ENCODE results near the gene ZFAND2A.

- TF ChIP-seq, protein P1, sequence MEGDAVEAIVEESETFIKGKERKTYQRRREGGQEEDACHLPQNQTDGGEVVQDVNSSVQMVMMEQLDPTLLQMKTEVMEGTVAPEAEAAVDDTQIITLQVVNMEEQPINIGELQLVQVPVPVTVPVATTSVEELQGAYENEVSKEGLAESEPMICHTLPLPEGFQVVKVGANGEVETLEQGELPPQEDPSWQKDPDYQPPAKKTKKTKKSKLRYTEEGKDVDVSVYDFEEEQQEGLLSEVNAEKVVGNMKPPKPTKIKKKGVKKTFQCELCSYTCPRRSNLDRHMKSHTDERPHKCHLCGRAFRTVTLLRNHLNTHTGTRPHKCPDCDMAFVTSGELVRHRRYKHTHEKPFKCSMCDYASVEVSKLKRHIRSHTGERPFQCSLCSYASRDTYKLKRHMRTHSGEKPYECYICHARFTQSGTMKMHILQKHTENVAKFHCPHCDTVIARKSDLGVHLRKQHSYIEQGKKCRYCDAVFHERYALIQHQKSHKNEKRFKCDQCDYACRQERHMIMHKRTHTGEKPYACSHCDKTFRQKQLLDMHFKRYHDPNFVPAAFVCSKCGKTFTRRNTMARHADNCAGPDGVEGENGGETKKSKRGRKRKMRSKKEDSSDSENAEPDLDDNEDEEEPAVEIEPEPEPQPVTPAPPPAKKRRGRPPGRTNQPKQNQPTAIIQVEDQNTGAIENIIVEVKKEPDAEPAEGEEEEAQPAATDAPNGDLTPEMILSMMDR (IDR thresholded peaks at IDR 0.05; ENCODE audit: extremely low read depth in 1 of 2, insufficient read depth in 1 of 2, low read depth in 1 of 2, low read length in 2 of 2) = no peak
- TF ChIP-seq EZH2 (IDR thresholded peaks at IDR 0.05; ENCODE audit: borderline replicate concordance, low read depth, low read length, severe bottlenecking) = no peak
- no peak for TF ChIP-seq POLR2A (IDR thresholded peaks at IDR 0.05; ENCODE audit: low read depth, low read length)
- TF ChIP-seq POLR2AphosphoS5 (IDR thresholded peaks at IDR 0.05; ENCODE audit: insufficient read depth, low read depth, low read length) = no peak
- TF ChIP-seq GATA2 (IDR thresholded peaks at IDR 0.05; ENCODE audit: insufficient read depth, insufficient read length, low read depth, low read length) = no peak
Observed at GRCh38 chr7:1187127-1187526, 27.1 kb upstream of the ZFAND2A start.
